ENCODE data around the gene ALDH1A3.

DNA sequence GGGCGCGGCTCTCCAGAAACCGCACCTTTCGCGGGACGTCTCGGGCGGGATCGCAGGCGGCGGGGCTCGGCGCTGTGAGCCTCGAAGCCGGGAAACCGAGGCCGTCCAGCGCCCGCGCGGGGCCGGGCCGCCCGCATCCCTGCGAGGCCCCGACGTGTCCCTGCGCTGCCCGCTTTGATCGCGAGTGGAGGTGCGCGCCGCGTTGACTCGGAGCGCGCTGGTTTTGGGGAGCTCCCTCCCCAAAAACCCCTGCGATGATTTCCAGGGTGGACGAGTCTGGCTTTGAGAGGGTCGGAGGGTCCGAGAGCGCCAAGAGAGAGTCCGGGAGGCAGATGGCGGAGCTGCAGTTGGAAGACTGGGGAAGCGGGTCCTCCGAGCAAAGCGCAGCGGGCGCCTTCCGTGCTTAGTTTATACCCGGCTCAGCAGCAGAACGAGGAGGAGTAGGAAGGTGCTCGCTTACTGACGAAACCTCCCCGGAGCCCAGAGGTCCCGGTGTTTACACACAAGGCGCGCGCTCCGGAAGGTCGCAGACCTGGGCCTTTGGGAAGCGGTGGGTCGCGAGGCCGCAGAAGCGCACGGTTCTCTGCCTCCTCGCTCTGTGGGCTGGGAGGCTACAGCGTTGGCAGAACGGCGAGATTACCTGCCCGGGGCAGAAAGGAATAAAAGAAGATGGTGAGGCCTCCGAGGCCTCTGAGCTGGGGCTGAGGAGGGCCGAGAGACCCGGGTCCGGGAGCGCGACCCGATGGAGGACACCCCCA, 687 bp downstream of the ALDH1A3 start:
- TF ChIP-seq, protein P1, sequence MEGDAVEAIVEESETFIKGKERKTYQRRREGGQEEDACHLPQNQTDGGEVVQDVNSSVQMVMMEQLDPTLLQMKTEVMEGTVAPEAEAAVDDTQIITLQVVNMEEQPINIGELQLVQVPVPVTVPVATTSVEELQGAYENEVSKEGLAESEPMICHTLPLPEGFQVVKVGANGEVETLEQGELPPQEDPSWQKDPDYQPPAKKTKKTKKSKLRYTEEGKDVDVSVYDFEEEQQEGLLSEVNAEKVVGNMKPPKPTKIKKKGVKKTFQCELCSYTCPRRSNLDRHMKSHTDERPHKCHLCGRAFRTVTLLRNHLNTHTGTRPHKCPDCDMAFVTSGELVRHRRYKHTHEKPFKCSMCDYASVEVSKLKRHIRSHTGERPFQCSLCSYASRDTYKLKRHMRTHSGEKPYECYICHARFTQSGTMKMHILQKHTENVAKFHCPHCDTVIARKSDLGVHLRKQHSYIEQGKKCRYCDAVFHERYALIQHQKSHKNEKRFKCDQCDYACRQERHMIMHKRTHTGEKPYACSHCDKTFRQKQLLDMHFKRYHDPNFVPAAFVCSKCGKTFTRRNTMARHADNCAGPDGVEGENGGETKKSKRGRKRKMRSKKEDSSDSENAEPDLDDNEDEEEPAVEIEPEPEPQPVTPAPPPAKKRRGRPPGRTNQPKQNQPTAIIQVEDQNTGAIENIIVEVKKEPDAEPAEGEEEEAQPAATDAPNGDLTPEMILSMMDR (conservative IDR thresholded peaks at IDR 0.05; ENCODE audit: low read depth, low read length): no peak
- TF ChIP-seq MAZ (IDR thresholded peaks at IDR 0.05; ENCODE audit: borderline replicate concordance, low read depth, low read length): no peak
- no peak for TF ChIP-seq MAFK (IDR thresholded peaks at IDR 0.05; ENCODE audit: low read depth, low read length)
- no peak for TF ChIP-seq SMC3 (IDR thresholded peaks at IDR 0.05; ENCODE audit: low read depth, low read length)
- TF ChIP-seq RFX5 (IDR thresholded peaks at IDR 0.05; ENCODE audit: low read depth, low read length): no peak
- no peak for TF ChIP-seq RAD21 (IDR thresholded peaks at IDR 0.05; ENCODE audit: low read length)
- TF ChIP-seq RCOR1 (IDR thresholded peaks at IDR 0.05; ENCODE audit: insufficient replicate concordance, low read length): no peak
- TF ChIP-seq POLR2A (IDR thresholded peaks at IDR 0.05; ENCODE audit: low read depth, low read length): no peak
- TF ChIP-seq CEBPB (IDR thresholded peaks at IDR 0.05; ENCODE audit: low read depth, low read length): no peak
- TF ChIP-seq, protein P2, sequence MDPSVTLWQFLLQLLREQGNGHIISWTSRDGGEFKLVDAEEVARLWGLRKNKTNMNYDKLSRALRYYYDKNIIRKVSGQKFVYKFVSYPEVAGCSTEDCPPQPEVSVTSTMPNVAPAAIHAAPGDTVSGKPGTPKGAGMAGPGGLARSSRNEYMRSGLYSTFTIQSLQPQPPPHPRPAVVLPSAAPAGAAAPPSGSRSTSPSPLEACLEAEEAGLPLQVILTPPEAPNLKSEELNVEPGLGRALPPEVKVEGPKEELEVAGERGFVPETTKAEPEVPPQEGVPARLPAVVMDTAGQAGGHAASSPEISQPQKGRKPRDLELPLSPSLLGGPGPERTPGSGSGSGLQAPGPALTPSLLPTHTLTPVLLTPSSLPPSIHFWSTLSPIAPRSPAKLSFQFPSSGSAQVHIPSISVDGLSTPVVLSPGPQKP (IDR thresholded peaks at IDR 0.05; ENCODE audit: borderline replicate concordance, low read depth, low read length): no peak
- no peak for TF ChIP-seq FOS (IDR thresholded peaks at IDR 0.05; ENCODE audit: low read depth, low read length)
- no peak for TF ChIP-seq MXI1 (IDR thresholded peaks at IDR 0.05; ENCODE audit: borderline replicate concordance, low read depth, low read length)

Measured in IMR-90 (cell line).